Memory B cell (primary cell): ENCODE measurements around the gene SEPTIN2.
"Not testable (repeated sequence)": the region's sequence is repeated elsewhere in the genome, so short reads cannot be mapped to it uniquely, and the experiment has no call there.

ENCODE experiments used
- ATAC-seq: fragments of 150-1000 bp; cut with Tn5 transposase; 2 replicates; pipeline ENCODE4 v1.10.0; 2021; ENCODE audit warnings: low read depth, mild to moderate bottlenecking, moderate library complexity
- DNase-seq, 2 donors: peaks; one replicate each; pipeline ENCODE4 v3.0.0; 2022; ENCODE audit warnings: low spot score in 2 of 2
- H3K27ac Mint-ChIP-seq: one replicate; pipeline ENCODE4 v1.8.0; 2022; ENCODE audit warnings: mild to moderate bottlenecking, moderate library complexity, mixed read lengths
- H3K27me3 Mint-ChIP-seq: one replicate; pipeline ENCODE4 v1.8.0; 2022; ENCODE audit warnings: mixed read lengths
- H3K36me3 Mint-ChIP-seq: one replicate; pipeline ENCODE4 v1.8.0; 2022; ENCODE audit warnings: mild to moderate bottlenecking, mixed read lengths
- H3K4me1 Mint-ChIP-seq: one replicate; pipeline ENCODE4 v1.8.0; 2022; ENCODE audit warnings: mixed read lengths
- H3K4me3 Mint-ChIP-seq: one replicate; pipeline ENCODE4 v1.8.0; 2022; ENCODE audit warnings: mild to moderate bottlenecking, moderate library complexity, mixed read lengths
- H3K9me3 Mint-ChIP-seq: one replicate; pipeline ENCODE4 v1.8.0; 2022; ENCODE audit warnings: mixed read lengths

Gene SEPTIN2

DNA sequence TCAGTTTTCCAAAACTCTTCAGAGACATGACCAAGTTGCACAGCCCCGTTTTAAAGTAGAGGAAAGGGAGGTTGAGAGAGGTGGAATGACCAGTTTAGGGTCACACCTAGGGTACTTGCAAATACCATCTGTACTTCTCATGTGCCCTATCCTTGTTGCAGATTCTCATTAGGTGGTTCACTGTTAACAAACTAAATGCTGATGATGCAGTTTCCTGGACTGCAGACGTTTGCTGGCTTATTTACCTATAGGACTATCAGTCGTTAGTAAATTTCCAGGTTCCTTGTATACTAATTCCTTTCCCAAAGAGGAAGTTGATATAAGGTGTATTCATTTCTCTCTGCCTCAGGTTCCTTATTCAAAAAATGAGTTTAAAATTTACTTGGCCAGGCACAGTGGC is 41.8 kb downstream of the SEPTIN2 start:
- peaks cover 35% of the 10 kb centered on the region for H3K4me1 Mint-ChIP-seq
- peak overlapping the region; percentile 89 for H3K4me3 Mint-ChIP-seq
- DNase-seq (no peak), ATAC-seq (no peak)
- H3K27ac Mint-ChIP-seq = peak overlapping the region; percentile 87
- no peaks in the 10 kb centered on the region for H3K9me3 Mint-ChIP-seq
- H3K36me3 Mint-ChIP-seq = peaks cover 4% of the 10 kb centered on the region
- H3K27me3 Mint-ChIP-seq = no peaks in the 10 kb centered on the region

DNA sequence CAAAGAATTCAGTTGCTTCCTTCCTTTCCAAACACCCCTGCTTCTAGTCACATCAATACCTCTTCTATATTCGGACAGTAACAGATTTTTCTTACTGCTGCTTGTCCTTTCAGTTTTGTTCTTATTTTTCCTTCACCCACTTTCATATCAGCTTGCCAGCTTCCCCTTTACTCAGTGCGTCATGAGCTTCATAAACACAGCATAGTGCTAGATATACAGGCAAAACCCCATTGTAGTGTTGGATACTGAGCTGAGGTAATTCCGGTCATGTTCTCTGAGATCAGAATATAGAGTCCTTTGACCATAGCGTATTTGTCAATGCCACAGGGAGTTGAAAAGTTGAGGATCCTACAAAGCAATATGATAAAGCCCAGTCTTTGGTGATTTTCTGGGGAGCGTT is 42.7 kb downstream of the SEPTIN2 start:
- ATAC-seq (peak; percentile 64), DNase-seq (peak; percentile 34 to 65)
- H3K27me3 Mint-ChIP-seq = no peaks in the 10 kb centered on the region
- peaks cover 39% of the 10 kb centered on the region for H3K4me1 Mint-ChIP-seq
- H3K4me3 Mint-ChIP-seq = peak overlapping the region; percentile 89
- peak overlapping the region; percentile 96 for H3K27ac Mint-ChIP-seq
- no peaks in the 10 kb centered on the region for H3K9me3 Mint-ChIP-seq
- peaks cover 2% of the 10 kb centered on the region for H3K36me3 Mint-ChIP-seq

DNA sequence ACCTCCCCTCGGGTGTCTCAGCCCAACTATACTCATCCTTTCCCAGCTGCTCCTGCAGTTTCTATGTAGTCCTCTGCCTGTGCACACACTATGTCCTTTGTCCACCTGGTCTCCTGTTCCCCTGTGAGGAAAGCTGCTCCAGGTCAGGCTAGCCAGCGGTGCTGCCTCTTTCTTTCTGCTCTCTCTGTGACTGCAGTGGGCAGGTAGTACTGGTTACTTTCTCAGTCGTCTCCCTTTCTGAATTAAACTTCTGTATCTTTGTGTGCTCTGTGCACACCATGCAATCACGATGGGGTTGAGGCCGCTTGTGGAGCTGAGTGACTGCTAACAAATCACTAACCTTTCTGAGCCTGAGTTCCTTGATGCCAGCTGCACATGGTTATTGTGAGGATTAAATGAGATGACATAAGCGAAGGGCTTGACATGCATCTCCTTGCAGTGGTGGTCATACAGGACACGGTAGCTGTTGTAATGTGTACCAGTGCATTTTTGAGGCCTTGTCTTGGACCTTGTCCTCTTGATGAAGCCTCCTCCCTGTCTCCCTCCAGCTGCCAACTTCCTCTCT is 43.8 kb downstream of the SEPTIN2 start:
- H3K9me3 Mint-ChIP-seq = no peaks in the 10 kb centered on the region
- H3K36me3 Mint-ChIP-seq = peaks cover 8% of the 10 kb centered on the region
- H3K27ac Mint-ChIP-seq = peak overlapping the region; percentile 96
- DNase-seq = no peak
- H3K4me3 Mint-ChIP-seq = peak overlapping the region; percentile 46
- ATAC-seq = no peak
- H3K4me1 Mint-ChIP-seq = peaks cover 44% of the 10 kb centered on the region
- H3K27me3 Mint-ChIP-seq = no peaks in the 10 kb centered on the region

- ATAC-seq = no peak
- peak overlapping the region; percentile 64 for H3K27ac Mint-ChIP-seq
- no peak overlapping the region for H3K4me3 Mint-ChIP-seq
Observed at GRCh38 chr2:241363426-241363825, 47.7 kb downstream of the SEPTIN2 start.

GRCh38 chr2:241364781-241365180 is 49.1 kb downstream of the SEPTIN2 start:
- H3K36me3 Mint-ChIP-seq = peaks cover 10% of the 10 kb centered on the region

More at GRCh38 chr2:241363426-241363825, 47.7 kb downstream of the SEPTIN2 start:
- Mint-ChIP-seq H3K4me1 (peaks cover 40% of the 10 kb centered on the region), H3K9me3 (no peaks in the 10 kb centered on the region), H3K27me3 (no peaks in the 10 kb centered on the region), H3K36me3 (peaks cover 10% of the 10 kb centered on the region)
- DNase-seq = no peak

DNA sequence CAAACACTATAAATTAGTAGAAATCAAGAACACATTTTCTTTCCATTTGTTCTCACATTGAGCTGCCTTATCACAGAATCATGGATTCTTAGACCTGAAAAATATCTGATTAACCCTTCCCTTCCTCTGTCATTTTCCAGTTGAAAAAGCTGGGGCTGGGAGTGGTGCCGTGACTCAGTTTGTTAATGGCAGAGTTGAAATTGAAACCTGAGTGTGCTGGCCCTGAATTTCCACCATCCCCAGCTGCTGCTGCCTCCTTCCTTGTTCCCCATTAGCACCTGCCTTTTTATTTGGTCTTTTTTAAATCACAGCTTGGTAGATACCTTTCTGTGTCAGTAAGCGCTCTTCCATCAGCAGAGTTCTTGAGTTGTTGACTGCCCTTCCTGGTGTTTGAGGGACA is 51.0 kb downstream of the SEPTIN2 start:
- H3K27ac Mint-ChIP-seq = peak overlapping the region; percentile 42
- peak overlapping the region; percentile 36 for H3K4me3 Mint-ChIP-seq
- DNase-seq = no peak

More at GRCh38 chr2:241364781-241365180, 49.1 kb downstream of the SEPTIN2 start:
- Mint-ChIP-seq H3K4me3 (no peak overlapping the region), H3K27me3 (no peaks in the 10 kb centered on the region), H3K4me1 (peaks cover 38% of the 10 kb centered on the region), H3K27ac (no peak overlapping the region), H3K9me3 (no peaks in the 10 kb centered on the region)
- ATAC-seq (no peak), DNase-seq (no peak)

GRCh38 chr2:241368643-241369042 is 52.9 kb downstream of the SEPTIN2 start:
- DNase-seq = no peak
- no peak for ATAC-seq
- Mint-ChIP-seq H3K4me1 (peaks cover 38% of the 10 kb centered on the region), H3K4me3 (no peak overlapping the region), H3K9me3 (no peaks in the 10 kb centered on the region), H3K27me3 (no peaks in the 10 kb centered on the region), H3K36me3 (peaks cover 9% of the 10 kb centered on the region), H3K27ac (peak overlapping the region; percentile 10)

More for the DNA sequence above, 51.0 kb downstream of the SEPTIN2 start:
- ATAC-seq = peak; percentile 41
- peaks cover 10% of the 10 kb centered on the region for H3K36me3 Mint-ChIP-seq
- H3K27me3 Mint-ChIP-seq = no peaks in the 10 kb centered on the region
- no peaks in the 10 kb centered on the region for H3K9me3 Mint-ChIP-seq
- peaks cover 35% of the 10 kb centered on the region for H3K4me1 Mint-ChIP-seq

DNA sequence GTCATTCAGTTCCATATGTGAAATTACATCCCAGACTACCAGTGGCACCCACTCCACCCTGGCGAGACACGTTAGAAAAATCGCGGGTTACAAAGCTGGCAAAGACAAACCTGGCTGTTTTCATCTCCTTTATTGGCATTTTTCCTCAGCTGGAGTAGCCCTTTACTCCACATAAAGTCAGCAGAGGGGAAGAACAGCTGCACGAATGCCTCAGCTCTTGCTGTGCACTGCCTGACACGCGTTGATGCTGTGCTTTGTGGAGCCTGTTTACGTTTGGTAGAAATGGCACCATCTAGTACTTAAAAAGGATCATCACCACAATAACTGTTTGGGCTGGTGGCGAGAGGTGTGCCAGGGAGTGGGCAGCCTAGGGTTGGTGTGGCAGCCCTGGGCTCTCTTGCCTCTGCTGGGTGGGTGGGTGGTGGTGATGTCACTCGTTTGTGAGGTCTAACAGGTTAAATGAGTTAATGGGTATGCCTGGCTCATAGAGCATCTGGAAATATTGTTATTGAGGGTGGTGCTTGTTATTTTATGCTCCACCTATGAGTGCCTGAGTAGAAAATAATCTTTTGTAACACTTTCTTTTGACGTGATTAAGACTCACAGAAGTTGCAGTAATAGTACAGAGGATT is 56.8 kb downstream of the SEPTIN2 start:
- Mint-ChIP-seq H3K9me3 (no peaks in the 10 kb centered on the region), H3K4me1 (peaks cover 33% of the 10 kb centered on the region), H3K36me3 (peaks cover 11% of the 10 kb centered on the region), H3K4me3 (no peak overlapping the region), H3K27me3 (no peaks in the 10 kb centered on the region), H3K27ac (no peak overlapping the region)
- DNase-seq (no peak), ATAC-seq (no peak)

- Mint-ChIP-seq H3K36me3 (peaks cover 11% of the 10 kb centered on the region), H3K9me3 (no peaks in the 10 kb centered on the region), H3K27ac (no peak overlapping the region), H3K27me3 (no peaks in the 10 kb centered on the region), H3K4me3 (peak overlapping the region; percentile 4), H3K4me1 (peaks cover 33% of the 10 kb centered on the region)
- DNase-seq (no peak), ATAC-seq (no peak)
Observed at GRCh38 chr2:241373446-241373845, 57.7 kb downstream of the SEPTIN2 start.

DNA sequence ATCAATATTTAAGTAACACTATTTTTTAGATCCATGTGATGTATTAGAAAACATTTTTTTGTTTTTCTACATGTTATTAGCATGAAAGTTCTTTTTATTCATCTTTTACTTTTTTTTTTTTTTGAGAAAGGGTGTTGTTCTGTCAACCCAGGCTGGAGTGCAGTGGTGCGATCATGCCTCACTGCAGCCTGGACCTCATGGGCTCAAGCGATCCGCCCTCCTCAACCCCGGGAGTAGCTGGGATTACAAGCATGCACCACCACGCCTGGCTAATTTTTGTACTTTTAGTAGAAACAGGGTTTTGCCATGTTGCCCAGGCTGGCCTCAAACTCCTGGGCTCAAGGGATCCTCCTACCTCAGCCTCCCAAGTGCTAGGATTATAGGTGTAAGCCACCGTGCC is 58.2 kb downstream of the SEPTIN2 start:
- Mint-ChIP-seq H3K36me3 (peaks cover 12% of the 10 kb centered on the region), H3K4me1 (peaks cover 30% of the 10 kb centered on the region)
- not testable (repeated sequence) for H3K4me3 Mint-ChIP-seq, H3K27ac Mint-ChIP-seq, H3K27me3 Mint-ChIP-seq, H3K9me3 Mint-ChIP-seq, DNase-seq
- peak; percentile 23 for ATAC-seq

DNA sequence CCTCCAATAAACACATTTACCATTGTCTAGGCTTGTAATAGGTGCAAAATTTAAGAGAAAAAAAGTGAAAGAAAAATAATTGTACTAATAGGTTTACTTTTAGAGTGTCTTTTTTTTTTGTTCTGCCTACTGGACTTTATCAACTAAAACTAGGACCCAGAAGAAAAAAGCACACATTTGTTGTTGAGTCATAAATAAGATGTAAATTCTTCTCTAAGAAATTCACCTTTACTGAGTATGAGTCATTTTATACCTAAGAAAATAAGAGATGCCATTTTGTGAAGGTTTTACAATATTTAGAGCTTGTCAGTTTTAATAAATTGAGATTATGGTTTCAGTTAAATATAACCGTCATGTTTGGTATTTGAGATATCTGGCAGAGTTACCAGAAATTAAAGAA is 59.6 kb downstream of the SEPTIN2 start:
- no peak overlapping the region for H3K4me3 Mint-ChIP-seq
- H3K27ac Mint-ChIP-seq = peak overlapping the region; percentile 76
- H3K27me3 Mint-ChIP-seq = no peaks in the 10 kb centered on the region
- no peaks in the 10 kb centered on the region for H3K9me3 Mint-ChIP-seq
- H3K4me1 Mint-ChIP-seq = peaks cover 26% of the 10 kb centered on the region
- no peak for ATAC-seq
- DNase-seq = no peak
- H3K36me3 Mint-ChIP-seq = peaks cover 12% of the 10 kb centered on the region

GRCh38 chr2:241376808-241377207 is 61.1 kb downstream of the SEPTIN2 start:
- Mint-ChIP-seq H3K9me3 (no peaks in the 10 kb centered on the region), H3K4me3 (no peak overlapping the region), H3K27me3 (no peaks in the 10 kb centered on the region), H3K27ac (peak overlapping the region; percentile 6), H3K36me3 (peaks cover 11% of the 10 kb centered on the region), H3K4me1 (peaks cover 18% of the 10 kb centered on the region)
- no peak for DNase-seq
- no peak for ATAC-seq

GRCh38 chr2:241378816-241379215 is 63.1 kb downstream of the SEPTIN2 start:
- ATAC-seq = no peak
- H3K4me1 Mint-ChIP-seq = peaks cover 15% of the 10 kb centered on the region
- H3K27ac Mint-ChIP-seq = no peak overlapping the region
- H3K27me3 Mint-ChIP-seq = no peaks in the 10 kb centered on the region
- no peak overlapping the region for H3K4me3 Mint-ChIP-seq
- H3K36me3 Mint-ChIP-seq = peaks cover 20% of the 10 kb centered on the region
- DNase-seq = no peak
- H3K9me3 Mint-ChIP-seq = no peaks in the 10 kb centered on the region

- Mint-ChIP-seq H3K27me3 (no peaks in the 10 kb centered on the region), H3K4me3 (no peak overlapping the region), H3K36me3 (peaks cover 20% of the 10 kb centered on the region), H3K4me1 (peaks cover 10% of the 10 kb centered on the region), H3K9me3 (no peaks in the 10 kb centered on the region), H3K27ac (no peak overlapping the region)
- DNase-seq (no peak), ATAC-seq (no peak)
Observed at GRCh38 chr2:241379481-241380480, 64.1 kb downstream of the SEPTIN2 start.
